ENCODE data around the gene BRAF. TPM values are rescaled to one million over a fixed set of nuclear protein-coding genes. Genes with fewer than 3 reads are reported as not detected.

The BRAF gene
- total RNA-seq, 5 donors from 2014 or later (not counting 1 experiment from before 2014, with no cell fraction given), result 39.3 to 65.1 (median 42.2) TPM

DNA sequence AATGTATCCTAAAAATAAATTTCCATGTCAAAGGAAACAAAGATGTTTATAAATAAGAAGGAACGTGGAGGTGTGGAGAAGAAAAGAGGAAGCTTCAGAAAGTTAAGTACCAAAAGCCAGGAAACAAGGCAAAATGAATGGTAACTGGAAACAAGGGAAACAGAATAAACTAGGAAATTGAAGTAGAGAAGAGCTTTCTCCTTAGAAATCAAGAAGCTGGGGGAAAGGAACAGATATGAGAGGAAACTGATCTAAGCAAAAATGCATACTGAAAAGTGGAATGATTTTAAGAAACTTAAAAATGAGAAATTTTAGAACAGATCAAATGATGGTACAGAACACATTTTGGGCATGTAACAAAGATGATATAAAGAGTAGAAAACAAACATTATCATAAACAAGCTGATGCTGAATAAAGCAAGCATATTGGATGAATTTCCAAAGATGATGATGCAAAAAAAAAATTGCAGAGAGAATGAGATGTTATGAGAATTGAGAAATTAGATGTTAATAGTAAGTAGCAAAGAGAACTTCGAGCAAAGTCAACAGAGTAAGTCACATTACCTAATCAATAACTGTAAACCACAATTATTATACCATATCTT lies 1.9 kb downstream of the BRAF start:
- H3K4me1 Mint-ChIP-seq, result peaks cover 35 to 38% (median 35%) of the 10 kb centered on the region in 3 donors
- Histone ChIP-seq H3K9me3 (no peaks in the 10 kb centered on the region), H3K4me1 (ENCODE audit: control insufficient read depth in 1 of 2, extremely low read depth in 1 of 2, insufficient read depth in 2 of 2, low read length in 2 of 2) (peaks cover 9 to 13% of the 10 kb centered on the region in 2 experiments), H3K27ac (ENCODE audit: low read length) (peak overlapping the region; percentile 89), H3K27me3 (replicated peaks in 1 of 2; ENCODE audit: control insufficient read depth in 2 of 2, extremely low read depth in 1 of 2, insufficient read depth in 2 of 2, low read length in 1 of 2) (no peaks in the 10 kb centered on the region), H3K4me3 (ENCODE audit: control insufficient read depth in 1 of 2, extremely low read depth in 1 of 2, low read length in 1 of 2) (no peak overlapping the region), H3K36me3 (ENCODE audit: control insufficient read depth in 2 of 2, extremely low read depth in 1 of 2, insufficient read depth in 1 of 2, low read length in 1 of 2) (no peaks in the 10 kb centered on the region)
- peaks cover 0 to 1% (median 0%) of the 10 kb centered on the region in 3 donors for H3K9me3 Mint-ChIP-seq
- H3K36me3 Mint-ChIP-seq, result peaks cover 4% of the 10 kb centered on the region
- ChIA-PET POLR2A (interaction anchor here (0.5 to 1.0 kb wide), 4 partner anchors 11 to 671 kb away, joined by 3 to 8 read pairs (median 5); no protein-coding TSS in a partner anchor), CTCF (interaction anchor here (0.6 to 2.3 kb wide), 5 partner anchors 39 to 112 kb away, joined by 3 to 9 read pairs (median 3); no protein-coding TSS in a partner anchor)
- H3K27me3 Mint-ChIP-seq, result no peaks in the 10 kb centered on the region
- no CpG with 5 or more reads among the region's 2 CpGs for WGBS (ENCODE audit: insufficient coverage)
- ATAC-seq (replicated peaks in 1 of 4) (no peak), DNase-seq (no peak)
- H3K4me3 Mint-ChIP-seq, result no peak overlapping the region
- no peak overlapping the region for H3K27ac Mint-ChIP-seq

DNA sequence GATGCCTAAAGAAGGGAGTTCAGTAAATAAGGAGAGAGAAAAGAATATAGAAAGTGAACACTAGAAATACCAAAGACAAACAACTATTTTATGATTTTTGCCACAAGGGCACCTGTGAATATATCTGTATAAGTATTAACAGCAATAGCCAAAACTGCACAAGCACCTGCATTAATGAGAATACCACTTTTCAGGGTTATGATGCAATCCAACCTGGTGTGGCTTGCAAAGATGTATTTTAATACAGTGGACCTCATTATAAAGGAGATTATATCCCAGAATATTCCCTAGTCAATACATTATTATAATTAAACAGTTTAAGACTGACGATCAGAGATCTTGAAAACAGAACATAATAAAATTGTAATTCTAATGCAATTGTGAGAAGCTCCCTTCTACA lies 4.0 kb downstream of the BRAF start:
- no peak for ATAC-seq (replicated peaks in 1 of 4)
- no CpG with 5 or more reads among the region's 1 CpG for WGBS (ENCODE audit: insufficient coverage)
- no peak overlapping the region for H3K4me3 ChIP-seq (ENCODE audit: control insufficient read depth in 1 of 2, extremely low read depth in 1 of 2, low read length in 1 of 2)
- Mint-ChIP-seq H3K9me3 (no peaks in the 10 kb centered on the region), H3K36me3 (peaks cover 4% of the 10 kb centered on the region), H3K27ac (no peak overlapping the region), H3K27me3 (no peaks in the 10 kb centered on the region), H3K4me1 (peaks cover 52 to 56% (median 53%) of the 10 kb centered on the region in 3 donors), H3K4me3 (no peak overlapping the region)
- no peak overlapping the region for H3K27ac ChIP-seq (ENCODE audit: low read length)
- no peaks in the 10 kb centered on the region for H3K36me3 ChIP-seq (ENCODE audit: control insufficient read depth in 2 of 2, extremely low read depth in 1 of 2, insufficient read depth in 1 of 2, low read length in 1 of 2)
- CTCF ChIA-PET, result no interaction called here
- H3K9me3 ChIP-seq, result no peaks in the 10 kb centered on the region
- H3K27me3 ChIP-seq (replicated peaks in 1 of 2; ENCODE audit: control insufficient read depth in 2 of 2, extremely low read depth in 1 of 2, insufficient read depth in 2 of 2, low read length in 1 of 2), result no peaks in the 10 kb centered on the region
- H3K4me1 ChIP-seq (ENCODE audit: control insufficient read depth in 1 of 2, extremely low read depth in 1 of 2, insufficient read depth in 2 of 2, low read length in 2 of 2), result peaks cover 16 to 18% of the 10 kb centered on the region in 2 experiments
- no peak for DNase-seq
- POLR2A ChIA-PET, result interaction anchor here in 1 of 2 donors (0.5 kb wide), 1 partner anchor 13 kb away, joined by 7 read pairs; no protein-coding TSS in a partner anchor

GRCh38 chr7:140918236-140918635 lies 6.5 kb downstream of the BRAF start:
- Histone ChIP-seq H3K4me1 (ENCODE audit: control insufficient read depth in 1 of 2, extremely low read depth in 1 of 2, insufficient read depth in 2 of 2, low read length in 2 of 2) (peaks cover 10 to 12% of the 10 kb centered on the region in 2 experiments), H3K9me3 (no peaks in the 10 kb centered on the region), H3K4me3 (ENCODE audit: control insufficient read depth in 1 of 2, extremely low read depth in 1 of 2, low read length in 1 of 2) (no peak overlapping the region), H3K27ac (ENCODE audit: low read length) (no peak overlapping the region), H3K27me3 (replicated peaks in 1 of 2; ENCODE audit: control insufficient read depth in 2 of 2, extremely low read depth in 1 of 2, insufficient read depth in 2 of 2, low read length in 1 of 2) (no peaks in the 10 kb centered on the region), H3K36me3 (ENCODE audit: control insufficient read depth in 2 of 2, extremely low read depth in 1 of 2, insufficient read depth in 1 of 2, low read length in 1 of 2) (no peaks in the 10 kb centered on the region)
- ChIA-PET CTCF (no interaction called here), POLR2A (no interaction called here)
- DNase-seq (no peak), ATAC-seq (replicated peaks in 1 of 4) (no peak)
- no peak overlapping the region for H3K4me3 Mint-ChIP-seq
- H3K27ac Mint-ChIP-seq, result no peak overlapping the region
- 98% methylated on average over 6 of the region's 6 CpGs for WGBS (ENCODE audit: insufficient coverage)
- no peaks in the 10 kb centered on the region for H3K27me3 Mint-ChIP-seq
- H3K36me3 Mint-ChIP-seq, result peaks cover 4% of the 10 kb centered on the region
- H3K4me1 Mint-ChIP-seq, result peaks cover 53 to 59% (median 55%) of the 10 kb centered on the region in 3 donors
- H3K9me3 Mint-ChIP-seq, result no peaks in the 10 kb centered on the region

DNA sequence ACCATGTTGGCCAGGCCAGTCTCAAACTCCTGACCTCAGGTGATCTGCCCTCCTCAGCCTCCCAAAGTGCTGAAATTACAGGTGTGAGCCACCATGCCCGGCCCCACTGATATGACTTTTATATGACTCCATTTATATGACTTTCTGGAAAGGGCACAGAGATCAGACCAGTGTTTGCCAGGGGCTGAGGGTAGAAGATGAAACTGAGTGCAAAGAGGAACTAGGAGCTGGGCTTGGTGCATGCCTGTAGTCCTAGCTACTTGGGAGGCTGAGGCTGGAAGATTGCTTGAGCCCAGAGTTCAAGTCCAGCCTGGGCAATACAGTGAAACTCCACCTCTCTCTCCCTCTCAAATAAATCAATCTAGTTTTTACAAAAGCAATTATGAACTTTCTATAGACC lies 7.5 kb downstream of the BRAF start:
- Mint-ChIP-seq H3K27ac (no peak overlapping the region), H3K36me3 (peaks cover 6% of the 10 kb centered on the region), H3K4me3 (no peak overlapping the region), H3K4me1 (peaks cover 63 to 69% (median 65%) of the 10 kb centered on the region in 3 donors), H3K9me3 (no peaks in the 10 kb centered on the region), H3K27me3 (no peaks in the 10 kb centered on the region)
- no peaks in the 10 kb centered on the region for H3K27me3 ChIP-seq (replicated peaks in 1 of 2; ENCODE audit: control insufficient read depth in 2 of 2, extremely low read depth in 1 of 2, insufficient read depth in 2 of 2, low read length in 1 of 2)
- POLR2A ChIA-PET, result no interaction called here
- H3K4me3 ChIP-seq (ENCODE audit: control insufficient read depth in 1 of 2, extremely low read depth in 1 of 2, low read length in 1 of 2), result no peak overlapping the region
- H3K27ac ChIP-seq (ENCODE audit: low read length), result no peak overlapping the region
- peaks cover 7 to 12% of the 10 kb centered on the region in 2 experiments for H3K4me1 ChIP-seq (ENCODE audit: control insufficient read depth in 1 of 2, extremely low read depth in 1 of 2, insufficient read depth in 2 of 2, low read length in 2 of 2)
- H3K36me3 ChIP-seq (ENCODE audit: control insufficient read depth in 2 of 2, extremely low read depth in 1 of 2, insufficient read depth in 1 of 2, low read length in 1 of 2), result no peaks in the 10 kb centered on the region
- no CpG with 5 or more reads among the region's 1 CpG for WGBS (ENCODE audit: insufficient coverage)
- DNase-seq, result no peak
- CTCF ChIA-PET, result interaction anchor here in 1 of 2 donors (0.6 to 0.7 kb wide), 2 partner anchors 15 to 18 kb away, joined by 4 to 5 read pairs; no protein-coding TSS in a partner anchor
- no peaks in the 10 kb centered on the region for H3K9me3 ChIP-seq
- ATAC-seq (replicated peaks in 1 of 4), result no peak

GRCh38 chr7:140915935-140916555 lies 8.7 kb downstream of the BRAF start:
- no peaks in the 10 kb centered on the region for H3K27me3 Mint-ChIP-seq
- Histone ChIP-seq H3K36me3 (ENCODE audit: control insufficient read depth in 2 of 2, extremely low read depth in 1 of 2, insufficient read depth in 1 of 2, low read length in 1 of 2) (no peaks in the 10 kb centered on the region), H3K27ac (ENCODE audit: low read length) (no peak overlapping the region), H3K4me1 (ENCODE audit: control insufficient read depth in 1 of 2, extremely low read depth in 1 of 2, insufficient read depth in 2 of 2, low read length in 2 of 2) (peaks cover 7 to 12% of the 10 kb centered on the region in 2 experiments), H3K4me3 (ENCODE audit: control insufficient read depth in 1 of 2, extremely low read depth in 1 of 2, low read length in 1 of 2) (no peak overlapping the region), H3K9me3 (no peaks in the 10 kb centered on the region), H3K27me3 (replicated peaks in 1 of 2; ENCODE audit: control insufficient read depth in 2 of 2, extremely low read depth in 1 of 2, insufficient read depth in 2 of 2, low read length in 1 of 2) (no peaks in the 10 kb centered on the region)
- no peaks in the 10 kb centered on the region for H3K9me3 Mint-ChIP-seq
- DNase-seq (no peak), ATAC-seq (replicated peaks in 1 of 4) (no peak)
- H3K27ac Mint-ChIP-seq, result peak overlapping the region in 1 of 2 donors; percentile 4
- POLR2A ChIA-PET, result no interaction called here
- 70% methylated on average over 2 of the region's 4 CpGs for WGBS (ENCODE audit: insufficient coverage)
- CTCF ChIA-PET, result no interaction called here
- H3K4me3 Mint-ChIP-seq, result no peak overlapping the region
- peaks cover 68 to 77% (median 72%) of the 10 kb centered on the region in 3 donors for H3K4me1 Mint-ChIP-seq
- peaks cover 12% of the 10 kb centered on the region for H3K36me3 Mint-ChIP-seq

DNA sequence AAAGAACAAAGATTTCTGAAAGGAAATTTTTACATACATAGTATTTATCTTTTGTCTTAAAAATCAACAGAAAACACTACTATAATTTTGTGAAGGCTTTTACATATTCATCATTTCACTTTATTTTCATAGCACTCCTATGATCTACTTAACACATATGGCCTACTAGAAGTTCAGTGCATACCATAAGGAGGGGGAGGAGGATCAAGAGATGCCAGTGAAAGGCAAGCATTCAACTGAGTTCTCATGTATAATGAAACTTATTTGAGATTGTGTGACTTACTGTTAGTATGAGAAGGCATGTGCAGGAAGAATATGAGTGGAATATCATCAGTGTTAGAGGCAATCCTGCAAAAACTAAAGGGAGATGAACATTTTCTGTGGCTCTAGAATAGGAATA lies 10.6 kb downstream of the BRAF start:
- ChIA-PET CTCF (no interaction called here), POLR2A (interaction anchor here in 1 of 2 donors (0.7 kb wide), 2 partner anchors 22 to 135 kb away, joined by 3 to 4 read pairs; no protein-coding TSS in a partner anchor)
- H3K4me1 Mint-ChIP-seq, result peaks cover 62 to 71% (median 62%) of the 10 kb centered on the region in 3 donors
- peaks cover 17% of the 10 kb centered on the region for H3K36me3 Mint-ChIP-seq
- no peak for ATAC-seq (replicated peaks in 1 of 4)
- Histone ChIP-seq H3K27ac (ENCODE audit: low read length) (no peak overlapping the region), H3K36me3 (ENCODE audit: control insufficient read depth in 2 of 2, extremely low read depth in 1 of 2, insufficient read depth in 1 of 2, low read length in 1 of 2) (no peaks in the 10 kb centered on the region), H3K27me3 (replicated peaks in 1 of 2; ENCODE audit: control insufficient read depth in 2 of 2, extremely low read depth in 1 of 2, insufficient read depth in 2 of 2, low read length in 1 of 2) (no peaks in the 10 kb centered on the region), H3K9me3 (no peaks in the 10 kb centered on the region), H3K4me3 (ENCODE audit: control insufficient read depth in 1 of 2, extremely low read depth in 1 of 2, low read length in 1 of 2) (no peak overlapping the region), H3K4me1 (ENCODE audit: control insufficient read depth in 1 of 2, extremely low read depth in 1 of 2, insufficient read depth in 2 of 2, low read length in 2 of 2) (peaks cover 7 to 12% of the 10 kb centered on the region in 2 experiments)
- no peak overlapping the region for H3K27ac Mint-ChIP-seq
- no peaks in the 10 kb centered on the region for H3K9me3 Mint-ChIP-seq
- H3K27me3 Mint-ChIP-seq, result no peaks in the 10 kb centered on the region
- H3K4me3 Mint-ChIP-seq, result no peak overlapping the region
- DNase-seq, result no peak
